Coronary artery (tissue), 2 donors: Measurements from ENCODE around the gene MFSD6L.

Source experiments
- DNase-seq: peaks from one replicate; pipeline ENCODE4 v3.0.0-alpha.2; 2017; ENCODE audit warnings: low spot score
- H3K27ac ChIP-seq, 2 donors: fragments of 200-600 bp; sonication (generic); one replicate each; pipeline ENCODE4 v1.5.1; 2016 to 2019
- H3K4me3 ChIP-seq: fragments of 200-600 bp; sonication (generic); 2 replicates; pipeline ENCODE4 v1.5.1; 2016; ENCODE audit warnings: mild to moderate bottlenecking, moderate library complexity
- TF ChIP-seq, protein P1 (sequence below): fragments of 200-600 bp; sonication (generic); IDR thresholded peaks from one replicate; pipeline ENCODE4 v1.5.1; 2019; ENCODE audit warnings: antibody characterized with exemption

MFSD6L gene

DNA sequence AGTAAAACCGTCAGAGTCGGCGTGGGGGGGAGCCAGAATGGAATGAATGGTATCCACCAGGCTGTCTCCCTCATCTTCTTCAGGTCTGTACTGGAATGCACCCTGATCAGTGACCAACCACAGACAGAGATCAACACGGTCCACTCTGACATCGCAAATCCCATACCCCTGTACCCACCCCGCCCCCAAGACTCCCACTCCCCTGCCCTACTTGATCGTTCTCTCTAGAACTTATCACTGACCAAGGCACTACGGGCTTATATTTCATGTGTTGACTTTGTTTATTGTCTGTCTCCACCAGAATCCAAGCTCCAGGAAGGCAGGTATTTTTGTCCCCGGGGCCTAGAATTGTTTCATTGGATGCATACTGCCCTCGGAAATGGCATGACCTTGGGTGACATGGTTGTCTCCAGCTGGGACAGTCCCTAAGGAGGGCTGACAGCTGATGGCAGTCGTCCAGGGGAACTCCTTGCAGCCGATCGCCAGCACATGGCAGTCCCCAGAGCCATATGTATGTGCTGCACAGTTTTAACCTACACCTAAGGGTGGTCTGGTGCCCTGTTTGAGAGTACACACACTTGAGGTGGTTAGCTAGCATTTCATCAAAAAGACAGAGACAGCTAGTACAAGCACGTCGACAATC lies 526 bp upstream of the MFSD6L start:
- H3K27ac ChIP-seq, result no peak overlapping the region
- TF ChIP-seq, protein P1, sequence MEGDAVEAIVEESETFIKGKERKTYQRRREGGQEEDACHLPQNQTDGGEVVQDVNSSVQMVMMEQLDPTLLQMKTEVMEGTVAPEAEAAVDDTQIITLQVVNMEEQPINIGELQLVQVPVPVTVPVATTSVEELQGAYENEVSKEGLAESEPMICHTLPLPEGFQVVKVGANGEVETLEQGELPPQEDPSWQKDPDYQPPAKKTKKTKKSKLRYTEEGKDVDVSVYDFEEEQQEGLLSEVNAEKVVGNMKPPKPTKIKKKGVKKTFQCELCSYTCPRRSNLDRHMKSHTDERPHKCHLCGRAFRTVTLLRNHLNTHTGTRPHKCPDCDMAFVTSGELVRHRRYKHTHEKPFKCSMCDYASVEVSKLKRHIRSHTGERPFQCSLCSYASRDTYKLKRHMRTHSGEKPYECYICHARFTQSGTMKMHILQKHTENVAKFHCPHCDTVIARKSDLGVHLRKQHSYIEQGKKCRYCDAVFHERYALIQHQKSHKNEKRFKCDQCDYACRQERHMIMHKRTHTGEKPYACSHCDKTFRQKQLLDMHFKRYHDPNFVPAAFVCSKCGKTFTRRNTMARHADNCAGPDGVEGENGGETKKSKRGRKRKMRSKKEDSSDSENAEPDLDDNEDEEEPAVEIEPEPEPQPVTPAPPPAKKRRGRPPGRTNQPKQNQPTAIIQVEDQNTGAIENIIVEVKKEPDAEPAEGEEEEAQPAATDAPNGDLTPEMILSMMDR, result no peak

DNA sequence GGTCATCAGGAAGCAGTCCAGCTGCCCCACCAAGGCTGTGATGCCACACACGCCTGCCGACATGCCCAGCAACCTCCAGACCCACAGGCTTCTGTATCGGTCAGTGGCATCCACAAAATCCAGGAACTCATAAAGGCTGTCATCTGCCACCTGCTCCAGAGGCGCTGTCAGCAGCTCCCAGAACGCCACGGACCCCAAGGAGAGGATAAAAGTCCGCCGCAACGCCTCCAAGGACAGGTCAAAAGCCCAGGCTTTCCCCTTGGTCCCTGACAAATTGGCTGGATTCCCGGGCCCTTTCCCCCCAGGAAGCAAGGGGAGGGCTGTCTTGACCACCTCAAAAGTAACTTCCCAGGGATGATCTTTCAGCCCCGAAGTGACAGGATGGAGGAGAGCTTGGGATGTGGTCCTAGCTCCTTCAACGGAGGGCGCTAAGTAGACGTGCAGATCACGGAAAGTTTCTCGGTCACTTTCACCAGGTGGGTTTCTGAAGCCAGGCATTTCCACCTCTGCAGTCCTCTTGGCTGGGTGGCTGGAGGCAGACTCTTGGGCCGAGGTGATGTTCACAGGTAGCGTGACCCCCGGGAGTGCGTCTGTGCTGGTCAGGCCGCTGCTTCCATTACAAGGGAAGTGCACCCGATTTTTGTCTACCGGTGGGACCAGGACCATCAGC lies 854 bp downstream of the MFSD6L start:
- TF ChIP-seq, protein P1, result no peak
- peak; percentile 64 for DNase-seq
- Histone ChIP-seq H3K27ac (no peak overlapping the region), H3K4me3 (no peak overlapping the region)

More for the DNA sequence above, 526 bp upstream of the MFSD6L start:
- peak; percentile 46 for DNase-seq
- no peak overlapping the region for H3K4me3 ChIP-seq

GRCh38 chr17:8797621-8798175 lies 1.5 kb downstream of the MFSD6L start:
- no peak overlapping the region for H3K4me3 ChIP-seq
- H3K27ac ChIP-seq, result no peak overlapping the region
- TF ChIP-seq, protein P1, result no peak
- DNase-seq, result peak; percentile 62

DNA sequence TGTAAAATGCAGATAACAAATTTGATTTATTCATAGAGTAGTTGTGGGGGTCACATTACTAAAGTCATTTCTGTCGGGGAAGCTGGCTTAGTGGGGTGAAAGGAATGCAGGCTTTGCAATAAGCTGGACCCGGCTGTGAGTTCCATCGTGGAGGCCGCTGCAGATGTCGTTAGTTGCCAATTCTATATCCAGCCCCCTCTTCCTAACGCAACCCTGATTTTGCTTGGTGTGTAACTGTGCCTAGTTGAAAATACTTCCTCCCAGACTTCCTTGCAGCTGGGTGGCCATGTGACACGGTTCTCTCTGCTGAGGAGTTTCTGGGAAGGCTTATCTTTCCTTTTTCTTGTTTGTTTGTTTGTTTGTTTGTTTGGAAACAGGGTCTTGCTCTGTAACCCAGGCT lies 4.5 kb downstream of the MFSD6L start:
- Histone ChIP-seq H3K4me3 (no peak overlapping the region), H3K27ac (no peak overlapping the region)
- TF ChIP-seq, protein P1, result no peak
- DNase-seq, result no peak

DNA sequence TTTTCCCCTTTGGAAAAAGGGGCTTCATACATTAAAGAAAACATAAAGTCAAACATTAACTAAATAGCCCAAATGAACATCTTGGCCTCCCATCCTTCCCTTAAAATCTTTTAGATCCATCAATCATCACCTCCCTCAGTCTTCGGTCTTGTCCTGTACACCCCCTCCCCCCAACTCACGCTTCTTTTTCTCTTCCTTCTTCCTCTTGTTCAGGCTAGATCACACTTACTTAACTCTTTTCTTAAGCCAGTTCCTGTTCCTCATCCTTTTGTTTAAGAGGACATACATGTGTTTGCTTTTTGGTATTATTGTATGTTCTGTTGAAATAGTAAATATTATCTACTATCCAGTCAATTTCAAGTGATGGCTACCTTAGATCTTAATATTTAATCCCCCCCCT lies 5.5 kb downstream of the MFSD6L start:
- no peak overlapping the region for H3K27ac ChIP-seq
- no peak for DNase-seq
- H3K4me3 ChIP-seq, result no peak overlapping the region
- TF ChIP-seq, protein P1, result no peak

GRCh38 chr17:8792646-8793045 lies 6.5 kb downstream of the MFSD6L start:
- no peak overlapping the region for H3K4me3 ChIP-seq
- TF ChIP-seq, protein P1, result no peak
- H3K27ac ChIP-seq, result no peak overlapping the region
- no peak for DNase-seq

DNA sequence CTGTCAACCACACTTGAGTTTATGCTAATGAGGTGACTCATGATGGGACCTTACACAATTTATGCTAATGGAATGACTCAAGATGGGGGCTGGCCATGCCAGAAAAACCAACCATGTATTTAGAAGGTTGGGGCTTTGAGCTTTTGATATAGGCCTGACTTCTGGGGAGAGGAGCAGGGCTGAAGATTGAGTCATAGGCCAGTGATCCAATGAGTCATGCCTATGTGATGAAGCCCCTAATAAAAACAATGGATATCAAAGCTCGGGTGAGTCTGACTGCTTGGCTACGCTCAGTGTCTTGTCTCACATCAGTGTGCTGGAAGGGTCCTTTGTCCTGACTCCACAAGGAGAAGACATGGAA lies 7.3 kb downstream of the MFSD6L start:
- DNase-seq, result no peak
- Histone ChIP-seq H3K27ac (no peak overlapping the region), H3K4me3 (no peak overlapping the region)
- TF ChIP-seq, protein P1, result no peak
